Ishikawa (cell line): ENCODE measurements around the gene DENND4A.

Experiments used
- CEBPB ChIP-seq: IDR thresholded peaks from 2 replicates; pipeline ENCODE4 v1.6.1; 2012
- CREB1 ChIP-seq: IDR thresholded peaks from 2 replicates; pipeline ENCODE4 v1.6.1; 2012; ENCODE audit warnings: low read depth
- EGR1 ChIP-seq: IDR thresholded peaks from 2 replicates; pipeline ENCODE4 v1.6.1; 2012
- EP300 ChIP-seq: IDR thresholded peaks from 2 replicates; pipeline ENCODE4 v1.6.1; 2012; ENCODE audit warnings: borderline replicate concordance
- FOXM1 ChIP-seq: IDR thresholded peaks from 2 replicates; pipeline ENCODE4 v1.6.1; 2012; ENCODE audit warnings: low read depth, borderline replicate concordance
- MAX ChIP-seq: IDR thresholded peaks from 2 replicates; pipeline ENCODE4 v1.6.1; 2012
- NFIC ChIP-seq: IDR thresholded peaks from 2 replicates; pipeline ENCODE4 v1.6.1; 2012
- RAD21 ChIP-seq: IDR thresholded peaks from 2 replicates; pipeline ENCODE4 v1.6.1; 2012; ENCODE audit warnings: low read depth
- TAF1 ChIP-seq: IDR thresholded peaks from 2 replicates; pipeline ENCODE4 v1.6.1; 2012; ENCODE audit warnings: low read depth, mild to moderate bottlenecking
- TCF12 ChIP-seq: IDR thresholded peaks from 2 replicates; pipeline ENCODE4 v1.6.1; 2012; ENCODE audit warnings: low read depth
- TEAD4 ChIP-seq: IDR thresholded peaks from 2 replicates; pipeline ENCODE4 v1.6.1; 2012
- YY1 ChIP-seq: IDR thresholded peaks from 2 replicates; pipeline ENCODE4 v1.6.1; 2012; ENCODE audit warnings: low read depth
- ZBTB7A ChIP-seq: IDR thresholded peaks from 2 replicates; pipeline ENCODE4 v1.6.1; 2012; ENCODE audit warnings: low read depth
- TF ChIP-seq, protein P1 (sequence below): IDR thresholded peaks from 2 replicates; pipeline ENCODE4 v1.6.1; 2012
- TF ChIP-seq, protein P2 (sequence below): IDR thresholded peaks from 2 replicates; pipeline ENCODE4 v1.6.1; 2012; ENCODE audit warnings: low read depth, mild to moderate bottlenecking

Gene DENND4A

DNA sequence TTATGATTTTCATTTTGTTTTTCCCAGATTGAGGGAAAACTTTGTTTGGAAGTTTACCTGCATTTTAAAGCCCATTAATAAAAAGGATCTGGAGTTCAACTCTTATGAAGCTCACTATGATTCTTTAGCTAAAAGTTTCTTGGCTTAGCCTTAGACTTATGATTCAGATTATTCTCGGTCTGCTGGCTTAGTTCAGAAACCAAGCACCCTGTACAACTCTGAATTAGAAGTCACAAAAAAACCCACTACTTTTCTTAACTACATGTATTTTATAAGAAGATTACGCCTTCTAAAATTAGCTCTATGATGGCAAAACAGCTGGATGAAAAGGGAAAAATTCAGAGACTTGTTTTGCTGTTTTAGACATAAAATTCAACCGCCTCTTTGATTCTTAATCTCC, 14.3 kb upstream of the DENND4A start:
- TF ChIP-seq FOXM1 = no peak
- TF ChIP-seq, protein P1, sequence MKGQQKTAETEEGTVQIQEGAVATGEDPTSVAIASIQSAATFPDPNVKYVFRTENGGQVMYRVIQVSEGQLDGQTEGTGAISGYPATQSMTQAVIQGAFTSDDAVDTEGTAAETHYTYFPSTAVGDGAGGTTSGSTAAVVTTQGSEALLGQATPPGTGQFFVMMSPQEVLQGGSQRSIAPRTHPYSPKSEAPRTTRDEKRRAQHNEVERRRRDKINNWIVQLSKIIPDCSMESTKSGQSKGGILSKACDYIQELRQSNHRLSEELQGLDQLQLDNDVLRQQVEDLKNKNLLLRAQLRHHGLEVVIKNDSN = no peak
- no peak for TF ChIP-seq TCF12
- TF ChIP-seq, protein P2, sequence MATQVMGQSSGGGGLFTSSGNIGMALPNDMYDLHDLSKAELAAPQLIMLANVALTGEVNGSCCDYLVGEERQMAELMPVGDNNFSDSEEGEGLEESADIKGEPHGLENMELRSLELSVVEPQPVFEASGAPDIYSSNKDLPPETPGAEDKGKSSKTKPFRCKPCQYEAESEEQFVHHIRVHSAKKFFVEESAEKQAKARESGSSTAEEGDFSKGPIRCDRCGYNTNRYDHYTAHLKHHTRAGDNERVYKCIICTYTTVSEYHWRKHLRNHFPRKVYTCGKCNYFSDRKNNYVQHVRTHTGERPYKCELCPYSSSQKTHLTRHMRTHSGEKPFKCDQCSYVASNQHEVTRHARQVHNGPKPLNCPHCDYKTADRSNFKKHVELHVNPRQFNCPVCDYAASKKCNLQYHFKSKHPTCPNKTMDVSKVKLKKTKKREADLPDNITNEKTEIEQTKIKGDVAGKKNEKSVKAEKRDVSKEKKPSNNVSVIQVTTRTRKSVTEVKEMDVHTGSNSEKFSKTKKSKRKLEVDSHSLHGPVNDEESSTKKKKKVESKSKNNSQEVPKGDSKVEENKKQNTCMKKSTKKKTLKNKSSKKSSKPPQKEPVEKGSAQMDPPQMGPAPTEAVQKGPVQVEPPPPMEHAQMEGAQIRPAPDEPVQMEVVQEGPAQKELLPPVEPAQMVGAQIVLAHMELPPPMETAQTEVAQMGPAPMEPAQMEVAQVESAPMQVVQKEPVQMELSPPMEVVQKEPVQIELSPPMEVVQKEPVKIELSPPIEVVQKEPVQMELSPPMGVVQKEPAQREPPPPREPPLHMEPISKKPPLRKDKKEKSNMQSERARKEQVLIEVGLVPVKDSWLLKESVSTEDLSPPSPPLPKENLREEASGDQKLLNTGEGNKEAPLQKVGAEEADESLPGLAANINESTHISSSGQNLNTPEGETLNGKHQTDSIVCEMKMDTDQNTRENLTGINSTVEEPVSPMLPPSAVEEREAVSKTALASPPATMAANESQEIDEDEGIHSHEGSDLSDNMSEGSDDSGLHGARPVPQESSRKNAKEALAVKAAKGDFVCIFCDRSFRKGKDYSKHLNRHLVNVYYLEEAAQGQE = no peak
- TF ChIP-seq NFIC = no peak
- no peak for TF ChIP-seq CEBPB
- no peak for TF ChIP-seq MAX

DNA sequence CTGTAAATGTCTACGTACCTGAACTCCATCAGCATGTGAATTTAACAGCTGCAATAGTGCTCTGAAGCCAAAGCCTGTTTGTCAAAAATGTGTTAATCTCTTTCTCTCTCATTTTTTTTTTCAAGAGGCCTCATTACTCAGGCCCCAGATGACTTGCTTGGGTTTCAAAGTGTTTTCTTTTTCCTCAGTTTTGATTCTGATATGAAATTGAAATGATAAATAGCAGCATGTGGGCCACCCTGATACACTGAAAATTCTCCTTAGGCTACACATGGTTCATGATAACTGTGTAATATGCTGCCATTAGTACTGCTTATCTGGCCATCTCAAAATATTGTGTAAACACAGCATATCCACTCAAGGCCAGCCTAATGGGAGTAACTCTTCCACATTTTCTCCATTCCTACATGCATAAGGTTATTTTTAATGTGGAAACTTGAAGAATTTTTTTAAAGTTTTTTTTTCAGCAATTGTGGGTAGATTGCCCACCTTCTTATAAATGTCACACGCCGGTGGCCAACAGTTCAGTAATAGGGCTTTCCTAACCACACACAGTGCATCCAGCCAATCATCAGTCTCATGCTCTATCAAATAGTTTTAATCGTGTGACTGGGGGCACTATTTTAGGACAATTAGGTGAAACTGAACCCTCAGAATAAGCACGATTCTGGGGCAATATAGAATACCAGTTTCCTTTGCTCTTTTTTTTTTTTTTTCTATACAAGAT, 13.1 kb upstream of the DENND4A start:
- no peak for TF ChIP-seq RAD21
- no peak for TF ChIP-seq ZBTB7A
- no peak for TF ChIP-seq NFIC
- no peak for TF ChIP-seq TAF1
- no peak for TF ChIP-seq CEBPB
- TF ChIP-seq, protein P2 = no peak
- no peak for TF ChIP-seq CREB1
- TF ChIP-seq EP300 = no peak
- no peak for TF ChIP-seq EGR1
- no peak for TF ChIP-seq FOXM1

GRCh38 chr15:65804252-65804931, 12.3 kb upstream of the DENND4A start:
- TF ChIP-seq TCF12 = no peak
- TF ChIP-seq CEBPB = no peak

DNA sequence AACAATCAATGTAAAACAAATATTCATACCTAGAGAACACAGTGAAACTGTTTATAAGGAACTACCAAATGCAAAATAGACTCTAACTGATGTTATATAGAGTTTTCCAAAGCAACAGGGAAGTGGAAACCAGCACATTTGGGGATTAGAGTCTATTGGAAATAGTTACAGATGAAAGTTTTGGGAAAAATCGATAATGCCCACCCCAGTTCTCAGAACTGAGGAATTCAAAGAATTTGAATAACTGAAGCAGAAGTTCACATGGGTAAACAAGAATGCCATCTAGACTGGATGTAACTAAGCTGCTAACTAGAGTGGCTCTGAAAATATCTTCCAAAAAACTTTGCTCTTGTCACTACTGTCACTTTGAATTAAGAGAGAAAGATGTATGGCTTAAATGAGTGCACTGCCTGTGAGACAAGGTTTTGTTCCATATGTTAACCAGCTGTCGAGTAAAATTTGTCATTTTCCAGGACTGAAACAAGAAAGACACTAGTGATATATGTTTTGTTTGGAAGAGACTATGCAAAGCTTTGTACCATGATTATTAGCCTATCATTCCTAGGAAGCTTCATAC, 9.2 kb upstream of the DENND4A start:
- TF ChIP-seq, protein P2 = no peak
- TF ChIP-seq CEBPB (no peak), ZBTB7A (no peak), EGR1 (no peak), NFIC (no peak), TAF1 (no peak), RAD21 (no peak), TEAD4 (no peak), CREB1 (no peak), YY1 (no peak), TCF12 (no peak), FOXM1 (no peak), MAX (no peak), EP300 (no peak)
- TF ChIP-seq, protein P1 = no peak
